HEK293T (cell line): Measurements from ENCODE around the gene KLC1.

Experiments
- BHLHE40 ChIP-seq: fragments of 450-650 bp; IDR thresholded peaks from 2 replicates; pipeline ENCODE4 v1.6.1; 2016; ENCODE audit warnings: mild to moderate bottlenecking, moderate library complexity, borderline replicate concordance
- L3MBTL2 ChIP-seq: fragments of 450-650 bp; conservative IDR thresholded peaks from 2 replicates; pipeline ENCODE4 v1.6.1; 2016; ENCODE audit warnings: mild to moderate bottlenecking
- PKNOX1 ChIP-seq: fragments of 450-650 bp; IDR thresholded peaks from 2 replicates; pipeline ENCODE4 v1.6.1; 2016
- SP1 ChIP-seq: fragments of 450-650 bp; IDR thresholded peaks from 2 replicates; pipeline ENCODE4 v1.6.1; 2017
- TARDBP ChIP-seq: fragments of 450-650 bp; IDR thresholded peaks from 2 replicates; pipeline ENCODE4 v1.6.1; 2016

DNA sequence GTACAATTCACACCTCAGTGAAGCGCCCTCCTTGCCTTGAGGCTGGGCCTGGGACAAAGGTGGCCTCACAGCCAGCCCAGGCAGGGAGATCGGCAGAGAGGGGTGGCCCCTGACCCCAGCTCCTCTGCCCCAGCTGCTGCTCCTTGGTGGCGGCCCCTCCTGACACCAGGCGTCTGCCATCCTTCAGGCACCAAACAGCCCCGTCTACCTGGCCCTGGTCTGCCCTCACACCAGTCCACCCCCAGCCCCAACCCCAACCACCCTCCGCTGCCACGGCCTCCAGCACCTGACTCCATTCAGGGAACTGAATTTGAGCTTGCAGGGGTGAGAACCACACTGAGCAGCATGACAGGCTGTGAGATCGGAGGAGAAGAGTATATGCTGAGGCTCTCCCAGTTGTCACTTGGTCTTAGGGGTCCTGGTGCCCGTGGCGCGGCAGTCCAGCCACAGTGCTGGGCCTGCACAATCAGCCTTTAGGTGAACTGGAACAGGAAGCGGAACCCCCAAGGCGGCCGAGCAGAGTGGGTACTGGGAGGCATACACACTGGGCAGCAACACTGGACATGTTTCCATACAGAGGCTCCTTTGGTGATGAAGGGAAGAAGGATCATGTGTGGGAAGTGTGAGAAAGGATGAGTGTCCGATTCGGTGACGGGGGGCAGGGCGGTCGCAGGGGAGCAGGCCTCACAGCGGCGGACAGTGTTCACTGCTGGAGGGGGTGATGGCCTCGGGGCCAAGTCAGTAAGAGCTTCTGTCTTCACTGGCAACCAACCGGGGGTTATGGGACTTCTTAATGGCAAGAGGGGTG lies 105.3 kb downstream of the KLC1 start:
- TF ChIP-seq TARDBP (no peak), L3MBTL2 (no peak), SP1 (no peak), PKNOX1 (no peak), BHLHE40 (no peak)
